ENCODE results near the gene ABCC5.

The ABCC5 gene

GRCh38 chr3:183884427-183885296, 133.0 kb downstream of the ABCC5 start, which contains the start of gene PARL (continued):
- no peak for TF ChIP-seq ZBTB10 (tag by site-specific recombination; IDR thresholded peaks at IDR 0.05)
- no peak for TF ChIP-seq ZNF830 (tag by site-specific recombination; IDR thresholded peaks at IDR 0.05; ENCODE audit: low read depth)
- no peak for TF ChIP-seq ZNF549 (tag by site-specific recombination; IDR thresholded peaks at IDR 0.05)
- peak; percentile 34; the same call in 1 of the 2 replicates for TF ChIP-seq TRIM28 (IDR thresholded peaks at IDR 0.05; ENCODE audit: borderline replicate concordance, low read length)
- TF ChIP-seq SCRT1 (tag by site-specific recombination; IDR thresholded peaks at IDR 0.05; ENCODE audit: borderline replicate concordance) = no peak
- no peak for TF ChIP-seq ZNF473 (tag by site-specific recombination; IDR thresholded peaks at IDR 0.05)
- peak; percentile 44; the same call in 1 of the 2 replicates for TF ChIP-seq ZNF239 (tag by site-specific recombination; IDR thresholded peaks at IDR 0.05)
- no peak for TF ChIP-seq ZNF26 (tag by site-specific recombination; IDR thresholded peaks at IDR 0.05)
- no peak for TF ChIP-seq ZNF704 (tag by site-specific recombination; IDR thresholded peaks at IDR 0.05)
- TF ChIP-seq ZNF596 (tag by site-specific recombination; IDR thresholded peaks at IDR 0.05) = no peak
- TF ChIP-seq ZBTB11 (tag by site-specific recombination; conservative IDR thresholded peaks at IDR 0.05; ENCODE audit: low read depth) = peak; percentile 92
- TF ChIP-seq ZNF501 (tag by site-specific recombination; IDR thresholded peaks at IDR 0.05) = peak; percentile 91
- no peak for TF ChIP-seq ZNF157 (tag by site-specific recombination; IDR thresholded peaks at IDR 0.05)
- peak; percentile 41 for TF ChIP-seq GLIS1 (tag by site-specific recombination; IDR thresholded peaks at IDR 0.05)
- TF ChIP-seq RBAK (tag by site-specific recombination; IDR thresholded peaks at IDR 0.05) = no peak
- TF ChIP-seq ZNF76 (tag by site-specific recombination; IDR thresholded peaks at IDR 0.05; ENCODE audit: borderline replicate concordance, low read depth) = peak; percentile 84
- peak; percentile 87 for TF ChIP-seq SP2 (tag by site-specific recombination; IDR thresholded peaks at IDR 0.05)
- TF ChIP-seq PBX3 (CRISPR knock-in tag; IDR thresholded peaks at IDR 0.05) = peak; percentile 75; the same call in 1 of the 2 replicates
- TF ChIP-seq ZNF248 (tag by site-specific recombination; IDR thresholded peaks at IDR 0.05) = no peak
- TF ChIP-seq ZNF530 (tag by site-specific recombination; IDR thresholded peaks at IDR 0.05; ENCODE audit: low read depth) = no peak
- TF ChIP-seq ZNF416 (tag by site-specific recombination; IDR thresholded peaks at IDR 0.05) = no peak
- no peak for TF ChIP-seq PRDM6 (tag by site-specific recombination; IDR thresholded peaks at IDR 0.05)
- TF ChIP-seq CTCF (tag by site-specific recombination; IDR thresholded peaks at IDR 0.05) = peak; percentile 99
- TF ChIP-seq ZNF514 (tag by site-specific recombination; IDR thresholded peaks at IDR 0.05) = no peak
- no peak for TF ChIP-seq MEIS1 (CRISPR knock-in tag; IDR thresholded peaks at IDR 0.05; ENCODE audit: borderline replicate concordance)
- TF ChIP-seq ZNF48 (tag by site-specific recombination; IDR thresholded peaks at IDR 0.05) = no peak
